OCI-LY1 (cell line): ENCODE results near the gene BHLHE40.

ENCODE experiments used
- CTCF ChIP-seq: fragments of 200-600 bp; sonication (generic), shearing (Covaris generic); IDR thresholded peaks from 2 replicates; pipeline ENCODE4 v1.5.1; 2017; ENCODE audit warnings: mild to moderate bottlenecking, antibody characterized with exemption, low read length, moderate library complexity, mixed read lengths
- EZH2 ChIP-seq: fragments of 200-600 bp; sonication (generic), shearing (Covaris generic); IDR thresholded peaks from 2 replicates; pipeline ENCODE4 v1.8.0; 2017; ENCODE audit warnings: borderline replicate concordance, mixed run types, mild to moderate bottlenecking, antibody characterized with exemption, low read length, moderate library complexity, mixed read lengths

- TF ChIP-seq CTCF (no peak), EZH2 (no peak)
These were observed 10.0 kb downstream of the BHLHE40 start for GRCh38 chr3:4988983-4989834.
